Kidney capillary endothelial cell (primary cell): ENCODE data around the gene NHS.
A peak's percentile ranks its signal among the peaks of the same experiment; 100 is the strongest.

Source experiments
- DNase-seq: peaks from one replicate; pipeline ENCODE4 v3.0.0-alpha.2; 2018; ENCODE audit warnings: low spot score

NHS gene

DNA sequence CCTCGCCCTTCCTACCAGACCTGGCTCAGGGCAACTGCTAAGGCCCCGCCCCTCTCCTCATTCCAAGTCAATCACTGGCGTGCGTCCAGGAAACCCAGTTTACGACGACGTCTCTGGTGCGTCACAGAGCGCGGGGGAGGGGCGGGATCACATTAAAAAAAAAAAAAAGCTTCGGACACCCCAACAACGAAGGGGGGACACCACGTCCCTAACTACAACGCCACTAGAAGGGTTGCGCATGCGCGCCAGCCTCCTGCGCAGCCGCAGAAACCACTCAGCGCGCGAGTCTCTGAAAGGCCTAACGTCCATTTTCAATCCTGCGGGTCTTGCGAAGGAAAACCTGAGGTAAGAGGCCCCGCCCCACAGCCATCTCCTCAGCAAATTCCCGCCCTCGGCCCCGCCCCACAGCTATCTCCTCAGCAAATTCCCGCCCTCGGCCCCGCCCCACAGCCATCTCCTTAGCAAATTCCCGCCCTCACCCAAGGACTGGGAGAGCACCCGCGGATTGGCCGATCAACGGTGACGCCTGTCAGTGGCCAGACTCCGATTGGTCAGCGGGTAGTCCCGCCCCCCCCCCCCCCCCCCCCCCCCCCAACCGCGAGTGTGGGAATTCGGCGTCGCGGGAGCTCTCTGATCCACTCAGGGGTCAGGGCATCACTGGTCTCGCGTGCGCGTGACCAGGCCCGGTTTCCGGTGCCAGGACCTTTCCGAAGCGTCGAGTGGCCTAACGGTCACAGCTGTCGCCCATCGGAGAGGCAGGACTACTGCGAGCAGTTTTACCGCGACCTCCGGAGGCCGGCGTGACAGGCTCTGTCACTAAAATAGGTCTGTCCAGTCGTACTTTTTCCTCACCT lies 362.1 kb downstream of the NHS start, which contains the start of gene SCML1:
Gene SCML1 (plus strand): TSS at position 638 of the 854 bp plus-strand sequence. CDS start 6,694 bp downstream, outside the sequence.
- DNase-seq, result peak; percentile 81

DNA sequence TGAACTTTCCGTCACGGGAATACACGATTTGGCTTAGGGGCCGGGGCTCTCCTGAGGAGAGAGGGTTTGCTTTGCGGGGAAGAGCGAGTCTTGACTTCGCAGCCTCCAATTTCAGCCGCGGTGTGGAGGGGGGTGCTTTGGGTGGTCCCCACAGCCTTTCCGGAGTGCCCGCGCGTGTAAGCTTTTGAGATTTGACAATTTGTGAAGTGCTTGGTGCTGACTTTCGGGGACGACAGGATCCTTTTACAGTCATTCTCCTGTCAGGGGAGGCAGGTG lies 362.6 kb downstream of the NHS start:
- DNase-seq, result no peak

DNA sequence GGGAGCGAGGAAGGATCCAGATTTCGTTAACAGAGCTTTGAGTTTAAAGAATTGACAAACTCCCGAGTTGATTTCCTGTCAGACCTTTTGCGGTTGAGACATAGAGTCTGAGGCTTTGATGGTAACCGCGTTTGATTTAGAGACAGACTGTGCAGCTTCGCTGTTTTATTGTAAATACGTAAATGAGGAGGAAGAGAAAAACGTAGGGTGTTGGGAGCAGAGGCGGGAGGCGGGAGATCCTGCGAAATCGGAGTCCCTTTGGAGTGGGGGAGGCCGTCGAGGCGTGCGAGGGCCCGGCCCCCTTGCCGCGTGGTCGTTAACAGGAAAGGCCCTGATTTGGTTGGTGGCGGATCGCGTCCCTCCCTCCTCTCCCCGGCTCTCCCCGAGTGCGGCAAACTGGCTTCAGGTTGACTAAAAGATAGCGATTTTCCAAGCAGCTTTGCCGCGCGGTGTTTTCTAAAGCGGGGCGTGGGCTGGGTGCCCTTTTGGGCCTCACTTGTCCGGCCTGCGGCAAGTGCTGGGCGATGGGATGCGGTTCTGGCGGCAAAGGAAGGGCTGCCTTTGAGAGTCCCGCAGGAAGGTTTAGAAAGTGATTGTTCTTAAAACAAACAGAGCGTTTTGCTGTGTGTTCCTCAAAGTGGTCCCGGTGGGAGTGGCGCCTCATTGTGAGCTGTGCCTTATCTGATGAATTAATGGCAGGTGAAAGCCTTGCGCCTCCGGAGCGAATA lies 363.1 kb downstream of the NHS start:
- DNase-seq, result no peak

DNA sequence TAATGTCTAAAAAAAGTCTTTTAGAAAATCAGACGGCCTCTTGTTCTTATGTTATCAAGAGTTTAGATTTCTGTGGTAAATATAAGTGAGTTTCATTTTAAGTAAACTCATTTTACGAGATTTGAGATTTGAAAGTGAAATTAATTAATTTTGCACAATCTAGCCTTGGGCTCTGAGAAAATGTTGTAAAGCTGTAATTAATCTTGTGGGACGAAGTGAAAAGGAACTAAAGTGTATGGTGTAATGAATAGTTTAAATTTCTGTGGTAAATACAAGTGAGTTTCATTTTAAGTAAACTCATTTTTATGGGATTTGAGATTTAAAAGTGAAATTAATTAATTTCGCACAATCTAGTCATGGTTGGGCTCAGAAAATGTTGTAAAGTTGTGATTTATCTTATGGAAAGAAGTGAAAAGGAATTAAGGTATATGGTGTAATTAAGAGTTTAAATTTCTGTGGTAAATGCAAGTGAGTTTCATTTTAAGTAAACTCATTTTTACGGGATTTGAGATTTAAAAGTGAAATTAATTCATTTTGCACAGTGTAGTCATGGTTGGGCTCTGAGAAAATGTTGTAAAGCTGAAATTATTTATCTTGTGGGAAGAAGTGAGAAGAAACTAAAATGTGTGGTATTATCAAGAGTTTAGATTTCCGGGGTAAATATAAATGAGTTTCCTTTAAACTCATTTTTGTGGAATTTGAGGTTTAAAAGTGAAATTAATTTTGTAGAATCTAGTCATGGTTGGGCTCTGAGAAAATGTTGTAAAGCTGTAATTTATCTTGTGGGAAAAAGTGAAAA lies 363.9 kb downstream of the NHS start:
- DNase-seq, result no peak

DNA sequence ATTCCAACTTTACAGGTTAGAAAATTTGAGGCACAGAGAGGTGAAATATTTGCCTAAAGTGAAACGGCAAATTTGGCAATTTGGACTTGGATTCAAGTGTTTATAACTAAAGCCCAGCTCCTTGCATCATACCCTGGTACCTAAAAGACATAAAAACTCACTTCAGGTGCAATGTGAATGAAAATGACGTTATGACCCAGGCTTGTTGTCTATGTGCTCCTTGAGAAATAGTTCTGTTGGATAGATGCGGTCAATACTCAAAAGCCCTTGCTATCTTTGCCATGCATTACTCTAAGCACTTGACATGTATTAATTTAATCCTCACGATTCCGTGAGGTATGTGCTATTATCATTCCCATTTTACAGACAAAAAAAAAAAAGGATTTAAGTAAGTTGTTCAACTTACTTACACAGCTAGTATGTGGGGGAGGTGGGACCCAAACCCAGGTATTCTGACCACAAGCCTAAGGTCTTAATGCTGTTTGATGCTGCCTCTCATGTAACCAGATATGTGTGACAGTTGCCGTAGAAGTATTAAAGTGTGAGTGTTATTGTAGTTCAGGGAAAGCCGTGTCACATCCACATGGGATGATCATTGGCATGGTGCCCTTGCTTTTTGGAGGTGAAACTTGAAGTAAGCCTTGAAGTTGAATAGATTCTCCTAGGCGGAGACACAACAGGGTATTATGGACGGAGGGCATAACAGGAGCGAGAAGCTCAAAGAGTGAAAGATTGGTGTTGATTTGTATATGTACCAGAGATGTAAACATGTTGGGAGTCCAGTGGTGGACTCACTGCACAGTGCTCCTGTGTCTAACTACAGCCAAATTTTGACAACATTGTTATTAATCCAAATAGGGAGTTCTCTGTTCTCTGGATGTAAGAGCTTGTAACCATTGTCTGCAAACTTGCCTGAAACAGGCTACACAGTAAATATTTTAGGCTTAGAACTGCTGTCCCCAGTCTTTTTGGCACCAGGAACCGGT lies 365.4 kb downstream of the NHS start:
- no peak for DNase-seq

DNA sequence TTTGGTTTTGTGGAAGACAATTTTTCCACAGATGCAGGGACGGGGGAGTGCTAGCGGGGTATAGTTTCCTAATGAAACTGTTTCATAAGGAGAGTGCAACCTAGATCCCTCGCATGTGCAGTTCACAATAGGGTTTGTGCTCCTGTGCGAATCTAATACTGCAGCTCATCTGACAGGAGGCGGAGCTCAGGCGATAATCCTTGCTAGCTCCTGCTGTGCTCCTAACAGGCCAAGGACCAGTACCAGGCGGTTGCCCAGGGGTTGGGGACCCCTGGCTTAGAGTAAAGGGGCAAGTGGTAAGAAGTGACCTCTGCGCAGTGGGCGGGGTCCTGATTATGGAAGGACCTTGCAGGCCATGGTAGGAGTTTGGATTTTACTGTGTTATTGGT lies 366.1 kb downstream of the NHS start:
- DNase-seq, result no peak

DNA sequence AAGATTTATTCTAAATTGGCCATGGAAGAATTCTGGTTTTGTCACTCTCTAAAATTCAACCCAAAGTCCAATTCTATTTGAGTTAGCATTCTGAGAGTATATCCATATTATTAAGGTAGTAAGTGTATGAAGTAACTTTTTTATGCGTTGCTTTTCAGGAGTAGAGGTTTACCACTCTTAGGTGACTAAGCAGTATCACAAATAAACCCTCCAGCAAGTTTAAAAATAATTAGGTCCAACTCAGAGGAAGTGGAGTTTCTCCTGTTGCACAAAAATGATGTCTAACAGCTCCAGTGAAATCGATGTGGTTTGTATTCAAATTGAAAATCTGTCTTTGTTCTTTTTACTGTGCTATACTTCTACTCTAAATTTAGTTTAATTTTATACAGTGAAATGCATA lies 368.9 kb downstream of the NHS start:
- no peak for DNase-seq

DNA sequence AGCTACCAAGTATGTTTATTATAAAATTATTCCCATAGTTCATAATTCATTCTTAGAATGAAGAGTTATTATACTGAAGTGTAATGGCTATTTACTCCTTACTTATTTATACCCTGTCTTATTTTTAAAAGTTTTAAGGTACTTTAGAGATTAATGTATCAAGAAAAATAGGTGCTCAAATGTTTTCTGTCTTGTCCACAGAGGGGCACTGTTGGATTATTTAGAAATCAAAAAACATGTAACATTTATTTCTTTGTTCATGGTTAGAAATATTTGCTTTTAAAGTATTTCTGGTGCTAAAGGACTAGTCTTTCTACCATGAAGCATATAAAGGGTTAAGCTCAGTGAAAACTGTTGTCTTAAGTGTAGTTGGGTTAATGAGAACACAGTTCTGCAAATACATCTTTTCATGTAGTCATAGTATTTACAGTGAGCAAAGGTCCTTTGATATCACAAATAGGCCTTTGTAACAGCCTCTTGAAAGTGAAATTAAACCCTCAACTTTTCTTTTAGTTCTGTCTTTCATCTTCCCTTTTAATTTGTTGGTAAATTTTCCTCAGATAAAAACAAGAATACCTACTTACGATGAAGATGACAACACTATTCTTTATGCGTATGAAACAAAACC lies 370.0 kb downstream of the NHS start:
- DNase-seq, result no peak

DNA sequence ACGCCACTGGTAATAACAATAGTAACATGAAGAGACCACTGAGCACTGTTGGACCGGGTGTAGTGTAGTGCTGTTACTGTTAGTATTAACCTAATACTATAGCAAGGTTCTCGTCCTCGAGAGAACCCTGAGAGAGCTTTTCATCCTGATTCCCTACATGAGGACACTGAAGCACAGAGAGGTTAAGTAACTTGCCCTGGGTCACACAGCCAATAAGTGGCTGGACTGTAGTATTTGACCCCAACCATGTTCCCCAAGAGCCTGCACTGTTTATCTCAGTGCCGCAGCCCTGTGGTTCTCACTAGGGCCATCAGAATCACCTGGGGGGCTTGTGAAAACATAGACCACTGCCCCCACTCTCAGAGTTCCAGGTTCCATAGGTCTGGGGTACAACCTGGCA lies 372.7 kb downstream of the NHS start:
- DNase-seq, result no peak

DNA sequence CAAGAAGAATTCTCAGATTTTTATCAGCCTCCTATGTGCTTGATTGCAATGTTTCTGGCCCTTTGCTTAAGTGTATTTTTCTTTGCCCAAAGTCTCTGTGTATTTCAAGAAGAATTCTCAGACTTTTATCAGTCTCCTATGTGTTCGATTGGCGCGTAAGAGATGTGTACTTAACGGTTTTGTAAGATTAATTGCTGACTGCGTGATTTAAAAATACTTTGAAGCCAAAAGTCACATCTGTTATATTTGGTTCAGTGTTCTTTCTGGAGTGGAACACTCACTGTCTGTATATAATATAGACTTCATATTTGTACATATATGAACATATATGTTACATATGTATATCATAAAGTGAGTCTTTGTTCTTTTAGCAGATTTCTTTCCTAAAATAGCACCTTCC lies 373.7 kb downstream of the NHS start:
- DNase-seq, result no peak

DNA sequence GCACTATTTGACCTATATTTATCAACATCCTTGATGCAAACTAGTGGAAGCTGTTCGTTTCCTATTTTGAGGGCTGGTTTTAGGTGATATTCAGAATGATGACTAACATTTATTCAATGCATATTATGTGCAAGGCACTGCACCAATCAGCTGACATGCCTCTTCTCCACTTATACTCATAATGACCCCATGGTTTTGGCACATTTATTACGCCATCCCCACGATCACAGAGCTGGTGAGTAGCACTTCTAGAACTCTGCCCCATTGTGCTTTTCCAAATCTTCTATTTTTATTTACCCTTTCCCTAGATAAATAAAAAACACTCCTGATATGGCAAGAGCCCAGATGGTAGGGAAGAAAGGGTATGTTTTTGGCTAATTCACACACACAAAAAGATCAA lies 375.4 kb downstream of the NHS start:
- no peak for DNase-seq

DNA sequence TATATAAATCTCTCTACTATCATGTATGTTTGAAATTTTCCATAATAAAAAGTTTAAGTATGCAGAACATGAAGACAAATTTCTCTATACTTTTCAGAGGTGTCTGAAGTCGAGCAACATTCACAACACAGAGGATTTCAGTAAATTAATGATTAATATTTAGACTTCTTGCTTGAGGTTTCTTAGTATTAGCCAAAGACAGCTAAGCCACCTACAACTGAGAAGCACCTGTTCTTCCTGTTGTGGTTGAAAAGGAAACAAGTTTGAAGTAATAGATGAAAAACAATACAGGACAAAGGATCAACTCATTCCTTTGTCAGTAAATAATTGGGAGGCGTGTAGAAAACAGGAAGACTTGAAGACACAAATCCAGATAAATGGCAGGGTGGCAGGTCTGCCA lies 383.4 kb downstream of the NHS start:
- DNase-seq, result no peak

DNA sequence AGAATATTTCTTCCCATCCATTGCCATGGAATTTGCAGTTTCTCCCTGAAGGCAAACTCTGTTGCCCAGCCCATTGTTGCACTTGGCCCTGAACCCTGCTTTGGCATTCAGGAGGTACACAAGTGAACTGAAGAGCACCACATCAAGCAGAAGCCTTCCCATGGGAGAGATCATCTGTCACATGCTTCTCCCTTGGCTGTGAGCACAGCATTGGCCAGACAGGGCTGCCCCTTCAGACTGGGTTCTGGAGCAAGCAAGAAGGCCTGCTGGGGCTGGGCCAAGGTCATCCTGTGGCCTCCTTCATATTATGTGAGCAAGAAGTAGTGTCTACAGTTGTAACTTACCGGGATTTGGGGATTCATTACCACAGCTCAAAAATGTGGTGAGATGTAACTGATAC lies 385.0 kb downstream of the NHS start:
- DNase-seq, result no peak

DNA sequence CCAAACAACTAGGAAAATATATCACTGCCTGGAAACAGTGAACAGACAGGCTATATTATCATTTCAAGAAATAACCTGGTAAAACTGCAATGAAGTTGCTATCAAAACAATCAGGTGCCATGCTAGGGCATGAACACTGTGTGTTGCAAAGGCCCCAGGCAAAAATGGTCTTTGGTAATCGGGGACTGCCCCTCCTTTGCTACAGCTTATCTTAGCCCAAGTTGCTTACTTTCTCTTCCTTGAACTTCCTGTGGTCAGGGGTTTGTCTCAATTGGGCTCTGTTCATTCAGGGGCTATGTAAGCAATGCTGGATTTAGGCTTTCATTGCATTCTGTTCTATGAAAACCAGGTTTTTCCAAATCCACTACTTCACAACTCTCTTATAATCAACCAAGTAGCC lies 392.7 kb downstream of the NHS start:
- no peak for DNase-seq

DNA sequence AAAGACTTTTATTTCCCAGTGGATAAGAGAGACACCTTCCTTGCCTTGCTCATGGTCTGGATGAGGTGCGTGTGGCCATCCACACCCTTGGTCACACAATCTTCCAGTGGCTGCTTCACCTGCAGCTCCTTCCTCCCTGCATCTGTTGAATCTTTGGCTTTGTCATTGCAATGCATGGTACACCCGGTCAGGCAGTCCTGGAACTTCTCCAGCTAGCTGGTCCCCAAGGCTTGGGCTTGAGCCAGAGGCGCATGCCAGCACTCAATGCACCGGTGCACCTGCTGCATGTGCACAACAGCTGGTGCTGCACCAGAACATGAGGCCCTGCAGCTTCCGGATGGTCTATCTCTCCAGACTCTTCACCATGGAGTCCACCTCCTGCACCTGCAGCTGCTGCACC lies 394.0 kb downstream of the NHS start:
- no peak for DNase-seq

DNA sequence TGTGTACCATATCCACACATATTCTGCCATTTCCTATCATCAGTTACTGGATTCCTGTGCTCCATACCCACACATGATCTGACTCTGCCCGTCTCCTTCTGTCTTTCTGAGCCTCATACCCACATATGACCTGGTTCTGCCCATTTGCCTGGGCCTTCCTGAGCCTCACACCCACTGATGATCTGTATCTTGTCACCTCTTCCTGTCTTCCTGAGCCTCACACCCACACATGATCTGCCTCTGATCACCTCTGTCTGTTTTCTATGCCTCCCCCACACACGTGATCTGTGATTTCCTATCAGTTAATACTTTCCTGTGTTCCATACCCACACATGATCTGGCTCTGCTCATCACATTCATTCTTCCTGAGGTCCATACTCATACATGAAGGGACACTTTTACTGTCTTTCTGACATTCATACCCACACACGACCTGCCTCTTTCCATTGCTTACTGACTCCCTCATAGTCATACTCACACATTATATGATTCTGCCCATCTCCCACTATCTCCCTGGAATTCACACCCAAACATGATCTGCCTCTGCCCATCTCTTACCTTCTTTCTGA lies 394.8 kb downstream of the NHS start:
- no peak for DNase-seq

DNA sequence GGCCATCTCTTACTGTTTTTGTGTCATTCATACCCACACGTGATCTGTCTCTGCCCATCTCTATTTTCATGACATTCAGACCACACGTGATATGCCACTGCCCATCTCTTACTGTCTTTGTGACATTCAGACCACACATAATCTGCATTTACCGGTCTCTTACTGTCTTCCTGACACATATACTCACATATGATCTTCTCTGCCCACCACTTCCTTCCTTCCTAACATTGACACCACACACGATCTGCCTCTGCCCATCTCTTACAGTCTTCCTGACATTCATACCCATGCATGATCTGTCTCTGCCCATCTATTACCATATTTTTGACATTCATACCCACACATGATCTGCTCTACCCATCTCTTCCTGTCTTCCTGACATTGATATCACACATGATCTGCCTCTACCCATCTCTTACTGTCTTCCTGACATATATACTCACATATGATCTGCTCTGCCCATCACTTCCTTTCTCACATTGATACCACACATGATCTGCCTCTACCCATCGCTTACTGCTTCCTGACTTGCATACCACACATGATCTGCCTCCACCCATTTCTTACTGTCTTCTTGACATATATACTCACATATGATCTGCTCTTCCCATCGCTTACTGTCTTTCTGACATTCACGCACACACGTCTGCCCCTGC lies 398.3 kb downstream of the NHS start:
- DNase-seq, result no peak

DNA sequence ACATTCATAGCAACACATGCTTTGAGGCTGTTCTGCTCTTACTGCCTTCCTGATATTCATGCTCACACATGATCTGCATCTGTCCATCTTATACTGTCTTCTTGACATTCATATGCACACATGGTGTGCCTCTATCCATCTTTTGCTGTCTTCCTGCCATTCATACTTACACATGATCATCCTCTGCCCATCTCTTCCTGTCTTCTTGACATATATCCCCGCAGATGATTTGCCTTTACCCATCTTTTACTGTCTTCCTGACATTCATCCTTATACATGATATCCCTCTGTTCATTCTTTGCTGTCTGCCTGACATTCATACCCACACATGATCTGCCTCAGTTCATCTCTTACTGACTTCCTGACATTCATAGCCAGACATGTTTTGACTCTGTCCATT lies 399.1 kb downstream of the NHS start:
- no peak for DNase-seq

DNA sequence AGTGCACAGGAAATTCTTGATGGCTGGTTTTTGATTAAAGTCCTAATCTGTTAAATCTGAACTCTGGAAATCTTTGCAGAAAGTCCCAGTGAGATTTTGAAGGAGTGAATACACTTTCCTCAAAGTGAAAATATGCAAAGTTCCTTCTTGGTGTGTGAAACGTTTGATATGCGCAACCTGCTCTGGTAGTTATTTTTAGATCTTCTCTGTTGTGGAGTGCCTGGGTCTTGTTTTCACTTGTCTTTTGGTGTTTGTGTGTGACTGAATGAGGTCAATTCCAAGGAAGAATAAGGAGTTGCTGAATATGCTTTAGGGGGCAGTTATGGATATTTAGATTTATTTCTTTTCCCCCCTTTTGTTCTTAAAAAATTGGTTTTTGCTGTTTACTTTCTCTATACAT lies 404.0 kb downstream of the NHS start:
- DNase-seq, result no peak

DNA sequence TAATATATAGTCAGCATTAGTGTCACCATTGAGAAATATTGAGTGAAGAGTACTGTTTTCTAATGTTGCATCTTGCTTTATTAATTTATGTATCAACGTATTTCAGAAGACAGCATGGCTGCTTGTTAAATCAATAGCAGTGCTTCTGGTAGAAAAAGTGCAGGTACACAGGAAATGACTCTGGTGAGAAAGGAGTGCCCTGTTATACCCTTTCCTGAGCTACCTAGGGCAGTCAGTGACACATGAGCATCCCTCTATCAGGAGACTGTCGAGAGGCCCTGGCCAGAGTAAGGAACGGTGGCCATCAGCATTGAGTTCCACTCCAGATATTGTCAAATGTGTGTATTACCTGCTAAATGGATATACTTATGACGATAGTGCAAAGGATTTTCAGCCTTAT lies 404.4 kb downstream of the NHS start:
- no peak for DNase-seq
